SK-N-SH (cell line): ENCODE data around the gene LRRC32.

Source experiments
- CTCF ChIP-seq: fragments of 200-600 bp; sonication (generic); IDR thresholded peaks from 2 replicates; pipeline ENCODE4 v1.6.1; 2017; ENCODE audit warnings: antibody characterized with exemption, mild to moderate bottlenecking, moderate library complexity
- EP300 ChIP-seq, 2 experiments: IDR thresholded peaks; 2 replicates each; pipeline versions ENCODE4 v1.4.0 to v1.6.1; 2012; ENCODE audit warnings: borderline replicate concordance in 1 of 2, low read depth in 1 of 2, low read length in 1 of 2
- EZH2phosphoT487 ChIP-seq: fragments of 200-600 bp; sonication (generic); IDR thresholded peaks from 2 replicates; pipeline ENCODE4 v1.6.1; 2017; ENCODE audit warnings: low read depth, mixed run types, mild to moderate bottlenecking, antibody characterized with exemption, moderate library complexity, borderline replicate concordance
- FOSL2 ChIP-seq: IDR thresholded peaks from 2 replicates; pipeline ENCODE4 v1.4.0; 2012; ENCODE audit warnings: low read depth, mild to moderate bottlenecking, moderate library complexity, borderline replicate concordance
- FOXJ3 ChIP-seq: sonication (generic); formaldehyde crosslinking; IDR thresholded peaks from 2 replicates; pipeline ENCODE4 v1.5.1; 2020; ENCODE audit warnings: mild to moderate bottlenecking, missing genetic modification reagents
- FOXM1 ChIP-seq: IDR thresholded peaks from 2 replicates; pipeline ENCODE4 v1.4.0; 2012; ENCODE audit warnings: low read depth, mild to moderate bottlenecking
- GABPA ChIP-seq: IDR thresholded peaks from 2 replicates; pipeline ENCODE4 v1.4.0; 2012; ENCODE audit warnings: low read depth, mild to moderate bottlenecking
- JUND ChIP-seq: IDR thresholded peaks from 2 replicates; pipeline ENCODE4 v1.4.0; 2012
- MXI1 ChIP-seq: IDR thresholded peaks from 2 replicates; pipeline ENCODE4 v1.6.1; 2012; ENCODE audit warnings: mild to moderate bottlenecking, low read depth, low read length, improper control_type of control experiment
- POLR2AphosphoS5 ChIP-seq: IDR thresholded peaks from 2 replicates; pipeline ENCODE4 v1.6.1; 2012; ENCODE audit warnings: low read depth, low read length
- RCOR1 ChIP-seq: fragments of 150-350 bp; IDR thresholded peaks from 2 replicates; pipeline ENCODE4 v1.6.1; 2017; ENCODE audit warnings: antibody characterized with exemption, low read length
- YY1 ChIP-seq: IDR thresholded peaks from 2 replicates; pipeline ENCODE4 v1.4.0; 2012; ENCODE audit warnings: low read depth, mild to moderate bottlenecking
- TF ChIP-seq, protein P1 (sequence below): IDR thresholded peaks from 2 replicates; pipeline ENCODE4 v1.4.0; 2012; ENCODE audit warnings: low read depth, borderline replicate concordance

GRCh38 chr11:76629116-76629852, 41.3 kb downstream of the LRRC32 start:
- TF ChIP-seq CTCF (no peak), RCOR1 (no peak), POLR2AphosphoS5 (no peak), MXI1 (no peak), GABPA (no peak), JUND (no peak), FOSL2 (no peak), EP300 (IDR thresholded peaks at IDR 0.05; ENCODE audit: borderline replicate concordance in 1 of 2, low read depth in 1 of 2, low read length in 1 of 2) (no peak), FOXJ3 (CRISPR knock-in tag) (no peak), EZH2phosphoT487 (no peak), YY1 (no peak), FOXM1 (no peak)
- TF ChIP-seq, protein P1, sequence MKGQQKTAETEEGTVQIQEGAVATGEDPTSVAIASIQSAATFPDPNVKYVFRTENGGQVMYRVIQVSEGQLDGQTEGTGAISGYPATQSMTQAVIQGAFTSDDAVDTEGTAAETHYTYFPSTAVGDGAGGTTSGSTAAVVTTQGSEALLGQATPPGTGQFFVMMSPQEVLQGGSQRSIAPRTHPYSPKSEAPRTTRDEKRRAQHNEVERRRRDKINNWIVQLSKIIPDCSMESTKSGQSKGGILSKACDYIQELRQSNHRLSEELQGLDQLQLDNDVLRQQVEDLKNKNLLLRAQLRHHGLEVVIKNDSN: no peak
